ENCODE results near the gene NBEAL1.
"Not testable (repeated sequence)": the region's sequence is repeated elsewhere in the genome, so short reads cannot be mapped to it uniquely, and the experiment has no call there.

The NBEAL1 gene

DNA sequence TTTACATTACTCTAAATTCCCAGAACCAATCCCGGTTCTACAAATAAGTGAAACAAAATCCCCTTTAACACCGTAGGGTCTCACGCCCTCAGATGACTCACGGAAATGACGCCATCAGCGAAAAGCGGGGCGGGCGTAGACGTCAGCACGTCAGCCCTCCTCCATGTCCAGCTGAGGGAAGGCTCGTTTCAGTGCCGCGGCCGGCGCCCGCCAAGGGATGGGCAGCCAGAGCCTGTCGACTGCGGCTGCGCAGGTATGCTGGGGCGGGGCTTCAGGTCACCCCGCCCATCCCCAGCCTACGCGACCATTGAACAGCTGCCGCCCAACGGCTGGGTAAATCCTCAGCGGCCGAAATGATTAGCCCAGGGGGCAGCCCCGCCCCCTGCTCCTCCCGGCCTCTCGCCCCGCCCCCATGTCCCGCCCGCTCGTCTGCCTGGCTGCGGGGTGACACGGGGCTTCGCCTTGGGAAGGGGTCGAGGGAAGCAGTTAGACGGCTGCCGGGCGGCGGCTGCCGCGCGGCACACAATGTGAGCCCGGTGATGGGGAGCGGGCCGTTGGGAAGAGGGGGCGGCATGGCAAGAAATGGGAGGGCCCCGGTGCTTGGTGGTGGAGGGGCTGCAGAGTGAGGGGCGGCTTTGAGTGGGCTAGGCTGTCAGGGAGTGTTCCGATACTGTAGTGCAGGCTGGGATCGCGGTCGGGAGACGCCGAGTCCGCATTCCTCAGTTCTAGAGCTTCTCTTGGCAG lies at the start of gene NBEAL1:
TSS of gene NBEAL1 (plus strand) at position 420 of the 744 bp plus-strand sequence. CDS start 1,510 bp downstream, outside the sequence.
- TF ChIP-seq POLR2A (IDR thresholded peaks at IDR 0.05; ENCODE audit: low read depth, low read length) = peak; percentile 63
- FAIRE-seq = peak; percentile 99
- peak; percentile 83 for DNase-seq (ENCODE audit: insufficient read length, low spot score)

- no peak for TF ChIP-seq POLR2A (IDR thresholded peaks at IDR 0.05; ENCODE audit: low read depth, low read length)
- FAIRE-seq (peak; percentile 76), DNase-seq (ENCODE audit: insufficient read length, low spot score) (no peak)
Observed at GRCh38 chr2:202965810-202966460, 48.7 kb upstream of the NBEAL1 start.

DNA sequence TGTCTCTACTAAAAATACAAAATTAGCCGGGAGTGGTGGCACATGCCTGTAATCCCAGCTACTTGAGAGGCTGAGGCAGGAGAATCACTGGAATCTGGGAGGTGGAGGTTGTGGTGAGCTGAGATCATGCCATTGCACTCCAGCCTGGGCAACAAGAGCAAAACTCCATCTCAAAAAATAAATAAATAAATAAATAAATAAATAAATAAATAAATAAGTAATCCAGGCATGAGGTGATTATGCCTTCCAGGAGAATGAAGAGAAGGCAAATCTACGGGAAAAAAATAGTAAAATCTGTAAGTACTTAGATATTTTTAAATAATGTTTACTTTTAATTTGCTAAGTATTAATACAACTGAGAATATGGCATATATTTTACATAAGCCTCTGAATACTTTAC lies 45.3 kb upstream of the NBEAL1 start:
- not testable (repeated sequence) for FAIRE-seq

DNA sequence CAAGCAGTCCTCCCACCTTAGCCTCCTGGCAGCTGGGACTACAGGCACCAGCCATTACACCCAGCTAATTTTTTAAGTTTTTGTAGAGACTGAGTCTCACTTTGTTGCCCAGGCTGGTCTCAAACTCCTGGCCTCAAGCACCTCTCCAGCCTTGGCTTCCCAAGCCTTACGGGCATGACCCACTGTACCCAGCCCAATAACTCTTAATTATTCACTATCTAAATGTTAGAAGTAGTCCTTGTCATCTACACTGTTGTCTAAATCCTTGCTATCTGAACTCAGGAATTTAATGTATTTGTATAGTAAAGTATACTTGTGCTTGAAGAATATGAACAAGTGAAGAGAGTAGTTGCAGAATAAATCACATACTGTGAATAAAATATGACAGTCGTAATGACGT lies 37.9 kb upstream of the NBEAL1 start:
- FAIRE-seq (no peak), DNase-seq (ENCODE audit: insufficient read length, low spot score) (no peak)
- no peak for TF ChIP-seq POLR2A (IDR thresholded peaks at IDR 0.05; ENCODE audit: low read depth, low read length)

More for the DNA sequence above, 45.3 kb upstream of the NBEAL1 start:
- not testable (repeated sequence) for DNase-seq (ENCODE audit: insufficient read length, low spot score)

GRCh38 chr2:202982779-202983491 lies 31.7 kb upstream of the NBEAL1 start:
- DNase-seq (ENCODE audit: insufficient read length, low spot score) = no peak
- no peak for TF ChIP-seq POLR2A (IDR thresholded peaks at IDR 0.05; ENCODE audit: low read depth, low read length)
- no peak for FAIRE-seq

GRCh38 chr2:202989749-202990148 lies 24.9 kb upstream of the NBEAL1 start:
- FAIRE-seq = no peak
- DNase-seq (ENCODE audit: insufficient read length, low spot score) = no peak
- no peak for TF ChIP-seq POLR2A (IDR thresholded peaks at IDR 0.05; ENCODE audit: low read depth, low read length)

- DNase-seq (ENCODE audit: insufficient read length, low spot score) = no peak
- TF ChIP-seq POLR2A (IDR thresholded peaks at IDR 0.05; ENCODE audit: low read depth, low read length) = no peak
- FAIRE-seq = no peak
Observed at GRCh38 chr2:202990501-202990900, 24.2 kb upstream of the NBEAL1 start.

DNA sequence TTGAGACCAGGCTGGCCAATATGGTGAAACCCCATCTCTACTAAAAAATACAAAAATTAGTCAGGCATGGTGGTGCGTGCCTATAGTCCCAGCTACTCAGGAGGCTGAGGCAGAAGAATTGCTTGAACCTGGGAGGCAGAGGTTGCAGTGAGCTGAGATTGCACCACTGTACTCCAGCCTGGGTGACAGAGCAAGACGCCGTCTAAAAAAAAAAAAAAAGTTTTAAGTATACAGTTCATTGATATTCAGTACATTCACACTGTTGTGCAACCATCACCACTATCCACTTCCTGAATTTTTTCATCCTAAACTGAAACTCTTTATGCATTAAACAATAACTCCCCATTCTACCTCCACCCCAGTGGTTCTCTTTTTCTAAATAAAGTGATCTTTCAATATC lies 17.6 kb upstream of the NBEAL1 start:
- DNase-seq (ENCODE audit: insufficient read length, low spot score); FAIRE-seq: not testable (repeated sequence)

DNA sequence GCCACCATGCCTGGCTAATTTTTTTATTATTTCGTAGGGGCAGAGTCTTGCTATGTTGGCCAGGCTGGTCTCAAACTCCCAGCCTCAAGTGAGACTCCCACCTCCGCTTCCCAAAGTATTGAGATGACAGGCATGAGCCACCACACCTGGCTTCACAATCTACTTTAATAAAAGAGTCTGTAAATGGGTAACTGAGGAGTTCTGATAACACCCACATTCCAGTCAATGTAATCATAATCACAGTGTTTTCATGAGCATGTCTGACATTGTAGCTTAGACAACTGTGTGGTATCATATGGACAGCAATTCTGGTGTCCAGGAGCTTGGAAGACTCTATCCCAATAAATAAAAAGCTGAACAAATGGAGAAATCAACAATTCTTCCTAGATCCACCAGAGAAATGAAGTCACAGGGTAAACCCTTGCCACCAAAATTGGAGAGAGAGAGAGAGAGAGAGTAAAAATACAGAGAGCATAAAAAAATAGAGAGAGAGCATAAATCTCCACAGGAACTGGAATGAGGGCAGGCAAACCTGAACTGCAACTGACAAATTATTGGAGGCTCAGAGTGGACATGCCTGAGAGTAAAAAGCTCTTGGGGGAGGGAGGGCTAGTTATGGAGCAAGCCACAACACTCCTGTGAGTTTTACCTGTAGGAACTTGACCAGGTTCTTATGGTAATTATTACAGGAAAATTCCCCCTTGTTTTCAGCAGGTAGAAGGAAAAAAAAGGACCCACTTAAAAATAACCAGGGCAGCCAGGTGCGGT lies 12.4 kb upstream of the NBEAL1 start:
- FAIRE-seq (peak; percentile 57), DNase-seq (ENCODE audit: insufficient read length, low spot score) (no peak)
- TF ChIP-seq POLR2A (IDR thresholded peaks at IDR 0.05; ENCODE audit: low read depth, low read length) = no peak

- no peak for TF ChIP-seq POLR2A (IDR thresholded peaks at IDR 0.05; ENCODE audit: low read depth, low read length)
- no peak for FAIRE-seq
- no peak for DNase-seq (ENCODE audit: insufficient read length, low spot score)
Observed at GRCh38 chr2:203003716-203004115, 11.0 kb upstream of the NBEAL1 start.

DNA sequence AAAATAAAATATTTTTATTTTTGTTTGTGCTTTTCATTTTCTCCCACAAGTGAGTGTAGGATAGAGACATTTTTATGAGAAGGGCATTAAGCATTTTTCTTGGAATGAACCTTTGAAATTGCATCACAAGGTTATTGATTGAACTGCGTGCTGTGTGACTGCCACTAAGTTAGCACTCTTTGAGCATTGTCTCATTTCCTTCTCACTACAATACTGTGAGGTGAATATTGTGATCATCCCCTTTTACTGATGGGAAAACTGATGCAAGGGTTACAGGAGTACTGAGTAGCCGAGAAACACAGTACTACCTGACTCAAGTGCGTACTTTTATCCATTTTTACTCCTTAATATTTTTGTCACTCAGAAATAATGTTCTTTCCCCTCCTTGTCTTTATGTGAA lies 2.0 kb downstream of the NBEAL1 start:
- no peak for TF ChIP-seq POLR2A (IDR thresholded peaks at IDR 0.05; ENCODE audit: low read depth, low read length)
- DNase-seq (ENCODE audit: insufficient read length, low spot score) (no peak), FAIRE-seq (peak; percentile 68)

GRCh38 chr2:203018181-203018580 lies 3.5 kb downstream of the NBEAL1 start:
- no peak for TF ChIP-seq POLR2A (IDR thresholded peaks at IDR 0.05; ENCODE audit: low read depth, low read length)
- FAIRE-seq = peak; percentile 6
- DNase-seq (ENCODE audit: insufficient read length, low spot score) = no peak

GRCh38 chr2:203019142-203019541 lies 4.5 kb downstream of the NBEAL1 start:
- DNase-seq (ENCODE audit: insufficient read length, low spot score) = no peak
- FAIRE-seq = no peak
- no peak for TF ChIP-seq POLR2A (IDR thresholded peaks at IDR 0.05; ENCODE audit: low read depth, low read length)

GRCh38 chr2:203021991-203022390 lies 7.3 kb downstream of the NBEAL1 start:
- FAIRE-seq (no peak), DNase-seq (ENCODE audit: insufficient read length, low spot score) (no peak)
- TF ChIP-seq POLR2A (IDR thresholded peaks at IDR 0.05; ENCODE audit: low read depth, low read length) = no peak

Measured in H54 (cell line).